Endothelial cell of umbilical vein (primary cell): ENCODE data around the gene STRN. TPM values are rescaled to one million over a fixed set of nuclear protein-coding genes. Genes with fewer than 3 reads are reported as not detected.

Source experiments
- BruUV-seq: library from RNA; stranded (reverse); fragments of 400-500 nt; replicated peaks from 2 replicates; lab custom pipeline; 2021; lab: Mats Ljungman, UMichigan
- CTCF ChIA-PET: fragments of 300-600, 350-600 bp; sonication (Branson Sonifier 250); formaldehyde crosslinking; loops from one replicate; lab custom pipeline; 2021; ENCODE audit warnings: antibody characterized with exemption, inconsistent platforms; lab: Charles Lee
- POLR2A ChIA-PET: fragments of 300-600, 350-600 bp; sonication (Branson Sonifier 250); formaldehyde crosslinking; loops from one replicate; lab custom pipeline; 2021; ENCODE audit warnings: antibody characterized with exemption, inconsistent platforms; lab: Charles Lee
- DNase-seq: peaks from one replicate; pipeline ENCODE4 v3.0.0-alpha.2; 2011; ENCODE audit warnings: low read depth, low spot score
- FAIRE-seq: peaks from 2 replicates; lab custom pipeline; 2011; peaks lifted over from hg19 to GRCh38; lab: Jason Lieb, UNC
- H2AFZ ChIP-seq: 2 replicates; pipeline ENCODE4 v1.6.0; 2012; ENCODE audit warnings: low read depth, low read length, control low read depth, inconsistent platforms
- H3K27ac ChIP-seq: 2 replicates; pipeline ENCODE4 v1.5.1; 2011; ENCODE audit warnings: low read depth, mild to moderate bottlenecking, control low read depth, low read length, moderate library complexity; ENCODE audit not compliant: insufficient read depth
- H3K27me3 ChIP-seq, 2 experiments: 2 replicates each; pipeline versions ENCODE4 v1.6.0 to v1.6.1; 2011; ENCODE audit warnings: low read length in 2 of 2, mixed read lengths in 1 of 2; ENCODE audit not compliant: control insufficient read depth in 2 of 2, insufficient read depth in 2 of 2
- H3K36me3 ChIP-seq, 2 experiments: 2 replicates in 1 of 2; 3 replicates in 1 of 2; pipeline ENCODE4 v1.5.1; 2011; ENCODE audit warnings: low read length in 2 of 2, mild to moderate bottlenecking in 1 of 2, moderate library complexity in 1 of 2; ENCODE audit not compliant: control insufficient read depth in 2 of 2, insufficient read depth in 2 of 2; ENCODE audit errors: extremely low read depth in 1 of 2
- H3K4me1 ChIP-seq: 3 replicates; pipeline ENCODE4 v1.5.1; 2011; ENCODE audit warnings: mild to moderate bottlenecking, low read length; ENCODE audit not compliant: control insufficient read depth, insufficient read depth; ENCODE audit errors: extremely low read depth
- H3K4me2 ChIP-seq: 2 replicates; pipeline ENCODE4 v1.6.1; 2011; ENCODE audit warnings: low read length, control low read depth, mixed read lengths; ENCODE audit not compliant: insufficient read depth
- H3K4me3 ChIP-seq, 3 experiments: fragments of 200-600 bp in 1 of 3; sonication (generic), shearing (Covaris generic) in 1 of 3; replicated peaks in 1 of 3; 2 replicates each; pipeline ENCODE4 v1.5.1; 2011 to 2016; ENCODE audit warnings: control low read depth in 3 of 3, low read length in 3 of 3, mild to moderate bottlenecking in 2 of 3, inconsistent platforms in 1 of 3, low read depth in 1 of 3, moderate library complexity in 1 of 3; ENCODE audit not compliant: insufficient read depth in 1 of 3
- H3K79me2 ChIP-seq: 2 replicates; pipeline ENCODE4 v1.6.0; 2012; ENCODE audit warnings: low read length, inconsistent platforms; ENCODE audit not compliant: control insufficient read depth, insufficient read depth
- H3K9ac ChIP-seq: replicated peaks from 2 replicates; pipeline ENCODE3; 2011; ENCODE audit warnings: low read length, control low read depth; ENCODE audit not compliant: insufficient read depth; ENCODE audit errors: extremely low read depth
- H3K9me1 ChIP-seq: replicated peaks from 3 replicates; pipeline ENCODE4 v1.6.0; 2011; ENCODE audit warnings: mild to moderate bottlenecking, low read length; ENCODE audit not compliant: control insufficient read depth, insufficient read depth; ENCODE audit errors: extremely low read depth
- H3K9me3 ChIP-seq: replicated peaks from 2 replicates; pipeline ENCODE4 v1.5.1; 2012; ENCODE audit warnings: low read length, inconsistent platforms; ENCODE audit not compliant: control insufficient read depth, insufficient read depth
- H4K20me1 ChIP-seq: replicated peaks from 2 replicates; pipeline ENCODE3; 2011; ENCODE audit warnings: mild to moderate bottlenecking, low read length; ENCODE audit not compliant: control insufficient read depth, insufficient read depth; ENCODE audit errors: extremely low read depth
- FOS ChIP-seq: IDR thresholded peaks from 2 replicates; pipeline ENCODE4 v1.6.1; 2011; ENCODE audit warnings: mild to moderate bottlenecking, low read length, moderate library complexity, borderline replicate concordance; ENCODE audit not compliant: insufficient read depth
- GATA2 ChIP-seq: IDR thresholded peaks from 2 replicates; pipeline ENCODE4 v1.7.0; 2011; ENCODE audit warnings: low read depth, mild to moderate bottlenecking, moderate library complexity, mixed read lengths, low read length; ENCODE audit not compliant: insufficient read length, insufficient read depth
- JUN ChIP-seq: IDR thresholded peaks from 2 replicates; pipeline ENCODE4 v1.6.1; 2011; ENCODE audit warnings: borderline replicate concordance, low read depth; ENCODE audit not compliant: insufficient read length, insufficient read depth
- MAX ChIP-seq: IDR thresholded peaks from 2 replicates; pipeline ENCODE4 v1.6.1; 2011; ENCODE audit not compliant: insufficient read depth, insufficient read length
- POLR2A ChIP-seq: IDR thresholded peaks from 2 replicates; pipeline ENCODE4 v1.6.1; 2012; ENCODE audit warnings: low read depth, mild to moderate bottlenecking, control low read depth, low read length
- POLR2AphosphoS5 ChIP-seq: IDR thresholded peaks from 2 replicates; pipeline ENCODE4 v1.6.1; 2012; ENCODE audit warnings: low read depth, mild to moderate bottlenecking, control low read depth, low read length, moderate library complexity; ENCODE audit not compliant: insufficient read depth
- dilution Hi-C: fragments of 300-500 bp; cut with MboI; formaldehyde crosslinking; loops from one replicate; pipeline ENCODE4 v1.15.0; 2019; ENCODE audit warnings: low sequenced_read_pairs; ENCODE audit not compliant: extremely low pct_ligation_motif_present
- intact Hi-C: fragments of 100-400 bp; cut with micrococcal nuclease; formaldehyde crosslinking; loops from one replicate; pipeline ENCODE4 v1.10.0; 2022
- polyA plus RNA-seq, 4 experiments: library from polyadenylated mRNA; depleted of rRNA in 3 of 4; stranded (reverse) in 3 of 4; unstranded in 1 of 4; fragments of >200 nt; gene quantifications; 2 replicates each; pipeline versions ENCODE4 v1.2.1 to v1.2.3, GENCODE V29; 2011 to 2012; ENCODE audit warnings: missing spikeins in 1 of 4
- total RNA-seq: library from RNA; stranded (reverse); gene quantifications from 2 replicates; pipeline ENCODE4 v1.2.3, GENCODE V29; 2021
- TF ChIP-seq, protein P1 (sequence below), 2 donors: IDR thresholded peaks; 1 replicate in 1 of 2; 2 replicates in 1 of 2; pipeline ENCODE4 v1.5.1; 2011; ENCODE audit warnings: low read length in 2 of 2, mild to moderate bottlenecking in 2 of 2, moderate library complexity in 2 of 2, control low read depth in 1 of 2, inconsistent platforms in 1 of 2, low read depth in 1 of 2; ENCODE audit not compliant: insufficient read depth in 1 of 2; ENCODE audit errors: extremely low read depth in 1 of 2

STRN gene
- total and polyA plus RNA-seq, 2 donors (not counting 3 experiments of a cell fraction or from before 2014, with no cell fraction given): 6.7 to 33.4 TPM

DNA sequence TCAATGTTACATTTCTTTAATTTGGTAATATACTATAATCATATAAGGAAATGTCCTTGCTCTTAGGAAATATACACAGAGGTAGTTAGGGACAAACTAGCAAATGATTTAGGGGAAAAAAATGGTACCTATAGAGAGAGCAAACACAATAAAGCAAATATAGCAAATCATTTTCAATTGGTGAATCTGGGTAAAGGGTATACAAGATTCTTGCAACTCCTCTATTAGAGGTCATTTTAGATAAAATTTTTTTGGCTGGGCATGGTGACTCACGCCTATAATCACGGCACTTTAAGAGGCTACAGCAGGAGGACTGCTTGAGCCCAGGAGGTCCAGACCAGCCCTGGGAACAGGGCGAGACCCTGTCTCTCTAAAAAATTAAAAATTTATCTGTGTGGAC lies 44.4 kb downstream of the STRN start:
- Histone ChIP-seq H3K79me2 (peaks cover 9% of the 10 kb centered on the region), H3K4me3 (no peak overlapping the region), H3K4me1 (peaks cover 15% of the 10 kb centered on the region), H3K9me3 (no peaks in the 10 kb centered on the region), H3K27ac (no peak overlapping the region), H3K9ac (no peak overlapping the region), H3K9me1 (no peaks in the 10 kb centered on the region), H2AFZ (no peak overlapping the region), H3K4me2 (no peak overlapping the region), H4K20me1 (no peaks in the 10 kb centered on the region), H3K27me3 (no peaks in the 10 kb centered on the region), H3K36me3 (no peaks in the 10 kb centered on the region)
- ChIA-PET CTCF (no interaction called here), POLR2A (no interaction called here)
- dilution Hi-C loops: no loop called here
- intact Hi-C loops: no loop called here
- TF ChIP-seq JUN: no peak
- no peak for TF ChIP-seq MAX
- no peak for TF ChIP-seq FOS
- TF ChIP-seq, protein P1, sequence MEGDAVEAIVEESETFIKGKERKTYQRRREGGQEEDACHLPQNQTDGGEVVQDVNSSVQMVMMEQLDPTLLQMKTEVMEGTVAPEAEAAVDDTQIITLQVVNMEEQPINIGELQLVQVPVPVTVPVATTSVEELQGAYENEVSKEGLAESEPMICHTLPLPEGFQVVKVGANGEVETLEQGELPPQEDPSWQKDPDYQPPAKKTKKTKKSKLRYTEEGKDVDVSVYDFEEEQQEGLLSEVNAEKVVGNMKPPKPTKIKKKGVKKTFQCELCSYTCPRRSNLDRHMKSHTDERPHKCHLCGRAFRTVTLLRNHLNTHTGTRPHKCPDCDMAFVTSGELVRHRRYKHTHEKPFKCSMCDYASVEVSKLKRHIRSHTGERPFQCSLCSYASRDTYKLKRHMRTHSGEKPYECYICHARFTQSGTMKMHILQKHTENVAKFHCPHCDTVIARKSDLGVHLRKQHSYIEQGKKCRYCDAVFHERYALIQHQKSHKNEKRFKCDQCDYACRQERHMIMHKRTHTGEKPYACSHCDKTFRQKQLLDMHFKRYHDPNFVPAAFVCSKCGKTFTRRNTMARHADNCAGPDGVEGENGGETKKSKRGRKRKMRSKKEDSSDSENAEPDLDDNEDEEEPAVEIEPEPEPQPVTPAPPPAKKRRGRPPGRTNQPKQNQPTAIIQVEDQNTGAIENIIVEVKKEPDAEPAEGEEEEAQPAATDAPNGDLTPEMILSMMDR (IDR thresholded peaks at IDR 0.05; ENCODE audit: extremely low read depth in 1 of 2, insufficient read depth in 1 of 2, low read depth in 1 of 2, low read length in 2 of 2): no peak
- TF ChIP-seq POLR2AphosphoS5: no peak
- TF ChIP-seq POLR2A: no peak
- no peak for TF ChIP-seq GATA2
- no TSS peak for BruUV-seq
- DNase-seq (no peak), FAIRE-seq (no peak)
